ENCODE data around the gene TRMU.
A peak's percentile ranks its signal among the peaks of the same experiment; 100 is the strongest.

Gene TRMU

DNA sequence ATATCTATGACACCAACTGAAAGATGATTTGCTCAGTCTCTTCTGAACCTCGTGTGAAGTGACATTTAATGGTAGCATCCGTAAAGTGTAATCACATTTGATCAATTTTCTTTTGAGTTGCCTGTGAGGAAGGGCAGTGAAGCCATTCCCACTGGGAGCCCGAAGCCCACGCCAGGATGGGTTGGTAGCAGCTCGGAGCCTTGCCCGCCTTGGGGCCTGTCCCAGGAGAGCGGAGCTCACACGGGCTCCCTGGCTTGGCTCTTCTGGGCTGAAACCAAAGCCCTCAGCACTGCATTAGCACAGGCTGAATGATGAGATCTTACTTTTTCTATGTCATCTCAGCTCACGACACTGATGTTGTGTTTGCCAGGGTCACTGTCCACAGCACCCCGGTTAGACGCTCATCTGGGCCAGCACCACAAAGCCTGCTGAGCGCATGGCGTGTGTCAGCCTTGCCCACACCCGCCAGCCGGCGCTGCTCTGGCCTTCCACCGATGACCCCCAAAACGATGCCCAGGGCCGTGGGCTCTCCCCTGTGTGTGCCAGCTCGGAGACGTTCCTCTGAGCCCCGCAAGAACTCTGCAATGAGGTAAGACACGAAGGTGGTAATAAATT lies 9.3 kb upstream of the TRMU start:
- POLR2A ChIA-PET (ENCODE audit: low non-redundant PET) = no interaction called here

DNA sequence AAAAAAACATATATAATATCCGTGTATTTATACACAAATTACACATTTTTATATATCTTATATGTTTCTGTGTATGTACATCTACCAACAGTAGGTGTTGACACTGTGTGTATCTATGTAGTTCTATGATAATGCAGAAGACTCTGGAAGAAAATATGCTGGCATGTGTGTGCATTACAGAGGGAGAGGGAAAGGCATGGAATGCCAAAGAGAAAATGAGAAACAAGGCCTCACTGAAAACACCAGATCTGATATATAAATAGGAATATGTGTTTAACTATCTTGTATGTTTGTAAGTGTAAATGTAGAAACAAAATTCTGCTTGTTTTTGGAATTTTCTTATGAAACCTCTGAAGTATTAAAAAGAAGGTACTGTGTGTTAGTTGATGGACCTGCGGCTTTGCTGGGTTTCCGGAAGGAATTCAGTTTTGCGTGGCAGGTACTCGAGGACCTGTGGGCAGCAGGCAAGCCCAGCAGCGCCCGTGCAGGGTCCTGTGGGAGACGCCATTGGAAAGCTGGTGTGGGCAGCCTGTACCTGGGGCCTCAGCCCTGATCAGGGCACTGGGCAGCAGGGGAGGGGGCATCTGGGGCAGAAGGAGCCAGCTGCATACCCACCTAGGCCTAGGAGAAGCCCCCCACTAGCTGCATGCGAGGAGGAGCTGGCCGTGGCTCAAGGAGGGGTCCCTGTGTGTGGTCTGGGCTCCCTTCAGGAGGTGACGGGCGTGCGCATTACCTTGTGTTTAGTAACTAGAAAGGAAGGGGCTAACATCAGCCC lies 7.6 kb upstream of the TRMU start:
- ChIA-PET CTCF (interaction anchor here (0.6 kb wide), 1 partner anchor 750 kb away, joined by 3 read pairs; no protein-coding TSS in a partner anchor), POLR2A (ENCODE audit: low non-redundant PET) (no interaction called here)
- TF ChIP-seq, protein P1, sequence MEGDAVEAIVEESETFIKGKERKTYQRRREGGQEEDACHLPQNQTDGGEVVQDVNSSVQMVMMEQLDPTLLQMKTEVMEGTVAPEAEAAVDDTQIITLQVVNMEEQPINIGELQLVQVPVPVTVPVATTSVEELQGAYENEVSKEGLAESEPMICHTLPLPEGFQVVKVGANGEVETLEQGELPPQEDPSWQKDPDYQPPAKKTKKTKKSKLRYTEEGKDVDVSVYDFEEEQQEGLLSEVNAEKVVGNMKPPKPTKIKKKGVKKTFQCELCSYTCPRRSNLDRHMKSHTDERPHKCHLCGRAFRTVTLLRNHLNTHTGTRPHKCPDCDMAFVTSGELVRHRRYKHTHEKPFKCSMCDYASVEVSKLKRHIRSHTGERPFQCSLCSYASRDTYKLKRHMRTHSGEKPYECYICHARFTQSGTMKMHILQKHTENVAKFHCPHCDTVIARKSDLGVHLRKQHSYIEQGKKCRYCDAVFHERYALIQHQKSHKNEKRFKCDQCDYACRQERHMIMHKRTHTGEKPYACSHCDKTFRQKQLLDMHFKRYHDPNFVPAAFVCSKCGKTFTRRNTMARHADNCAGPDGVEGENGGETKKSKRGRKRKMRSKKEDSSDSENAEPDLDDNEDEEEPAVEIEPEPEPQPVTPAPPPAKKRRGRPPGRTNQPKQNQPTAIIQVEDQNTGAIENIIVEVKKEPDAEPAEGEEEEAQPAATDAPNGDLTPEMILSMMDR (conservative IDR thresholded peaks at IDR 0.05; ENCODE audit: low read depth) = no peak
- no peak for DNase-seq (ENCODE audit: low spot score)
- no peak overlapping the region for H3K27ac ChIP-seq

More for the DNA sequence above, 9.3 kb upstream of the TRMU start:
- TF ChIP-seq, protein P1 (conservative IDR thresholded peaks at IDR 0.05; ENCODE audit: low read depth) = no peak
- no peak overlapping the region for H3K27ac ChIP-seq
- no peak for DNase-seq (ENCODE audit: low spot score)
- CTCF ChIA-PET = no interaction called here

DNA sequence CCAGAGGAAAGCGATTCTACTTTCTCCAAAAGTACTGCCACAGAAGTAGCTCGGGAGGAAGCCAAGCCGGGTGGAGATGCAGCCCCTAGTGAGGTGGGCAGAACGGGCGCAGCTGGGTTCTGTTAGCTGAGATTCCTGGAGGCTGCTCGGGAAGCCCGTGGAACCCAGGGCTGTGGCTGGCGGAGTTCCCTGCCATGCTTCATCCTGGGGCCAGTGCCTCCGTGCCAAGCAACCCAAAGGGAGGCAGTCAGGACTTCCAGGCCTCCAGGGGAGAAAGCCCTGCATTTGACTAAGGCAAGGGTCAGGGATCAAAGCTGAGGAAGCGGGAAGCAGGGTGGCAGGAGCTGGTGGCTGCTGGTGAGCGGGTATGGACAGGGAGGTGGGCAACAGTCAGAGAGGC lies 6.7 kb upstream of the TRMU start:
- TF ChIP-seq, protein P1 (conservative IDR thresholded peaks at IDR 0.05; ENCODE audit: low read depth) = no peak
- H3K27ac ChIP-seq = no peak overlapping the region
- POLR2A ChIA-PET (ENCODE audit: low non-redundant PET) = no interaction called here
- DNase-seq (ENCODE audit: low spot score) = no peak
- CTCF ChIA-PET = interaction anchor here (0.6 kb wide), 1 partner anchor 322 kb away, joined by 3 read pairs; no protein-coding TSS in a partner anchor

DNA sequence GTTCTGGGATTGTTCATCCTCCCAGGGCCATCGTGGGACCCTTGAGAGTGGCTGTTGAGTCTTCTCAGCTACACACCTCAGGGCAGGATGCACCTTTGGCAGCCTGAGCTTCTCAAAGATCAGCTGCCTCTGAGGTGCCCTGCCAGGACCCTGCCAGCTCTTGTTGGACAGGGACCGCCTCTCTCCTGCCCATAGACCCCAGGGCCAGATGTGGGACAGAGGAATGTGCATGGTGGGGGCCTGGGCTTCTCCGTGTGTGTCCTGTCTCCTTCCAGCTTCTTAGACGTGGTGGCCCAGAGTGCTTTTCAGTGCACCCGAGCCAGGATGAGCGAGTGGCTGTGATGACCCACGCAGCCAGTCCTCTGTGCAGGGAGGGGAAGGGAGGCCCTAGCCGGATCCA lies 5.9 kb upstream of the TRMU start:
- TF ChIP-seq, protein P1 (conservative IDR thresholded peaks at IDR 0.05; ENCODE audit: low read depth) = no peak
- POLR2A ChIA-PET (ENCODE audit: low non-redundant PET) = no interaction called here
- no peak for DNase-seq (ENCODE audit: low spot score)
- H3K27ac ChIP-seq = peak overlapping the region; percentile 6; the same call in 1 of the 2 replicates
- CTCF ChIA-PET = interaction anchor here (0.6 kb wide), 1 partner anchor 323 kb away, joined by 3 read pairs; no protein-coding TSS in a partner anchor

DNA sequence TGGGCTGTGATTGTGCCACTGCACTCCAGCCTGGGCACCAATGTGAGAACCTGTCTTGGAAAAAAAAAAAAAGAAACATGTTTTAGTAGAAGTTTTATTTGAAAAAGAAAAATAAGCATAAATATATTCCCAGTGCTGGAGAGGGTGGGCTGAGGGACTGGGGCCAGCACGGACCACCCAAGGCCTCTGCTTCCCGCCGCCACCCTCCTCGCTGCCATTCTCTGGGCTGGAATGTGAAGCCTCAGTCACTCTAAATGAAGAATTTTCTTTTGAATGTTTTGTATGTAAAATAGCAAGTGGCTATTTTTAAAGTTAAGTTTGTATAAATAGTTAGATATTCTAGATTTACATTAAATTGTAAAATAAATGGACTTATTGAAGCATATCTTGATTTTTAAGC lies 5.1 kb upstream of the TRMU start:
- TF ChIP-seq, protein P1 (conservative IDR thresholded peaks at IDR 0.05; ENCODE audit: low read depth) = no peak
- CTCF ChIA-PET = interaction anchor here (0.8 kb wide), 1 partner anchor 183 kb away, joined by 4 read pairs; no protein-coding TSS in a partner anchor
- H3K27ac ChIP-seq = no peak overlapping the region
- DNase-seq (ENCODE audit: low spot score) = no peak
- POLR2A ChIA-PET (ENCODE audit: low non-redundant PET) = no interaction called here

DNA sequence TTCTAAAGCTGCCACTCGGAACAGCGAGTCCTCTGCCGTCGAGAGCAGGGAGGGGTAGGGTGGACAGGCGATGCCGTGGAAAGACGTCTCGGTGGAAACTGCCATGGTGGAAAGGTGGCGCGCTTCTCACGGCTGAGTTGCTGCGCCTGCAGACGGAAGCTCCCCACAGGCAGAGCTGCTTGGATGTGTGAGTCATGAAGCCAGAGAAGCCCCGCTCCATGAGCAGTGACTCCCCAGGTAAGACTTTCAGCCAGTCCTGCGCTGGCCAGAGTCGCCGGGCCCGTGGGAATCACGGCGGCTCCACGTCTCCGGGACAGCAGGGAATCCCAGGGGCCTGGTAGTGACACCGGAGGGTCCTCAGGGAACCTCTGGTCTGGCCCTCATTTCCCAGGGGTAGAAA lies 4.0 kb upstream of the TRMU start:
- TF ChIP-seq, protein P1 (conservative IDR thresholded peaks at IDR 0.05; ENCODE audit: low read depth) = no peak
- CTCF ChIA-PET = interaction anchor here (0.8 kb wide), 1 partner anchor 182 kb away, joined by 4 read pairs; no protein-coding TSS in a partner anchor
- peak overlapping the region; percentile 49 for H3K27ac ChIP-seq
- POLR2A ChIA-PET (ENCODE audit: low non-redundant PET) = no interaction called here
- no peak for DNase-seq (ENCODE audit: low spot score)

Data from RWPE1 (cell line).